Activated CD4-positive, alpha-beta T cell treated with anti-CD3 and anti-CD28 coated beads for 36 hours (primary cell): Measurements from ENCODE around the gene PSME3IP1. TPM values are rescaled to one million over a fixed set of nuclear protein-coding genes. Genes with fewer than 3 reads are reported as not detected.

Experiments used
- ATAC-seq: fragments of 200-7000 bp; cut with Tn5 transposase; one replicate; pipeline ENCODE4 v1.10.0; 2021; ENCODE audit warnings: mild to moderate bottlenecking, moderate library complexity
- CTCF ChIA-PET: fragments of 350-600 bp; sonication (Branson Sonifier 250); formaldehyde crosslinking; loops from one replicate; lab custom pipeline; 2021; ENCODE audit warnings: antibody characterized with exemption; lab: Charles Lee
- POLR2A ChIA-PET: fragments of 350-600 bp; sonication (Branson Sonifier 250); formaldehyde crosslinking; loops from one replicate; lab custom pipeline; 2021; ENCODE audit warnings: antibody characterized with exemption, inconsistent platforms; lab: Charles Lee
- DNase-seq: peaks from one replicate; pipeline ENCODE4 v3.0.0-alpha.2; 2020
- H3K27ac Mint-ChIP-seq: one replicate; pipeline ENCODE4 v1.8.0; 2021; ENCODE audit warnings: mixed read lengths
- H3K27me3 Mint-ChIP-seq: one replicate; pipeline ENCODE4 v1.8.0; 2021; ENCODE audit warnings: mixed read lengths
- H3K36me3 Mint-ChIP-seq: one replicate; pipeline ENCODE4 v1.8.0; 2021; ENCODE audit warnings: low read depth, mixed read lengths
- H3K4me1 Mint-ChIP-seq: one replicate; pipeline ENCODE4 v1.8.0; 2021; ENCODE audit warnings: mixed read lengths
- H3K4me3 Mint-ChIP-seq: one replicate; pipeline ENCODE4 v1.8.0; 2021; ENCODE audit warnings: mild to moderate bottlenecking, moderate library complexity, mixed read lengths
- H3K9me3 Mint-ChIP-seq: one replicate; pipeline ENCODE4 v1.8.0; 2021; ENCODE audit warnings: low read depth, mixed read lengths
- intact Hi-C, 2 experiments: fragments of 100-400 bp; cut with DNase I in 1 of 2; cut with micrococcal nuclease in 1 of 2; formaldehyde crosslinking; loops; one replicate each; pipeline versions ENCODE4 v1.14.2 to v1.15.1; 2022 to 2024; cut with DNase I, micrococcal nuclease
- total RNA-seq, 2 experiments: library from RNA; stranded (reverse); gene quantifications; one replicate each; pipeline ENCODE4 v1.2.3, GENCODE V29; 2021

The PSME3IP1 gene, protein sequence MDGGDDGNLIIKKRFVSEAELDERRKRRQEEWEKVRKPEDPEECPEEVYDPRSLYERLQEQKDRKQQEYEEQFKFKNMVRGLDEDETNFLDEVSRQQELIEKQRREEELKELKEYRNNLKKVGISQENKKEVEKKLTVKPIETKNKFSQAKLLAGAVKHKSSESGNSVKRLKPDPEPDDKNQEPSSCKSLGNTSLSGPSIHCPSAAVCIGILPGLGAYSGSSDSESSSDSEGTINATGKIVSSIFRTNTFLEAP
- total RNA-seq: 100 to 1,000 TPM; 111 to 156 TPM

DNA sequence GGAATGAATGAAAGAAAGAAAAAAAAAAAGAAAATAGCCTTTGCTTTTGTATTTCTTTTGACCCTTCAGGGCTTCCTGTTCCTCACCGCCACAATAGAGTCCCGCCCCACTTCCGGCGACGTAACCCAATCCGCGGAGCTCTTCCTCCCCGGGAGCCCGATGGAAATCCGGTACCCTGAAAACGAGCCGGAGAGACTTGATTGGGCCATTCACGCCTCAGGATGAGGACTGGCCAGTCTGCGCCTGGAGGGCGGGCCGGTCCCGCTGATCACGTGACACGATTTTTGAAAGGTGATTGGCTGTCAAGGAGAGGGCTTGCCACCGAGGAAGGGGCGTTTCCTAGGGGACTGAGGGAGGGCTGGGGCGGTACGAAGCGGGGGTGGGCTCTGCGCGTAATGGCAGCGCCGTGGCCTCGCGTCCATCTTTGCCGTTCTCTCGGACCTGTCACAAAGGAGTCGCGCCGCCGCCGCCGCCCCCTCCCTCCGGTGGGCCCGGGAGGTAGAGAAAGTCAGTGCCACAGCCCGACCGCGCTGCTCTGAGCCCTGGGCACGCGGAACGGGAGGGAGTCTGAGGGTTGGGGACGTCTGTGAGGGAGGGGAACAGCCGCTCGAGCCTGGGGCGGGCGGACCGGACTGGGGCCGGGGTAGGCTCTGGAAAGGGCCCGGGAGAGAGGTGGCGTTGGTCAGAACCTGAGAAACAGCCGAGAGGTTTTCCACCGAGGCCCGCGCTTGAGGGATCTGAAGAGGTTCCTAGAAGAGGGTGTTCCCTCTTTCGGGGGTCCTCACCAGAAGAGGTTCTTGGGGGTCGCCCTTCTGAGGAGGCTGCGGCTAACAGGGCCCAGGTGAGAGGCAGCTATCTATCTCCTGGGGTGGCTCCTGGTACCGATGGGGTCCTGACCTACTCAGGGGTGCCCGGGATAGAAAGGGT lies at the start of gene PSME3IP1, which contains the start of gene RSPRY1:
Gene PSME3IP1 (minus strand): TSS at position 95 of the 927 bp plus-strand sequence. CDS start 12,185 bp downstream, outside the sequence.
Gene RSPRY1 (plus strand): TSS at position 385 of the 927 bp plus-strand sequence. CDS start 18,330 bp downstream, outside the sequence.
- POLR2A ChIA-PET: interaction anchor here (0.6 to 1.0 kb wide), 13 partner anchors 12 to 563 kb away, joined by 3 to 9 read pairs (median 4); partner anchors contain the start of genes CIAPIN1, COQ9, HERPUD1 and POLR2C
- Mint-ChIP-seq H3K27me3 (no peaks in the 10 kb centered on the region), H3K4me3 (peak within 1 kb of the TSS; percentile 100), H3K4me1 (peaks cover 37% of the 10 kb centered on the region), H3K36me3 (peaks cover 10% of the 10 kb centered on the region), H3K27ac (peak within 1 kb of the TSS; percentile 97), H3K9me3 (no peaks in the 10 kb centered on the region)
- DNase-seq: peak; percentile 99
- CTCF ChIA-PET: interaction anchor here (0.5 to 2.6 kb wide), 15 partner anchors 11 to 732 kb away, joined by 3 to 12 read pairs (median 3); no protein-coding TSS in a partner anchor
- intact Hi-C loops: loop anchor here (1.0 to 10.0 kb wide), 17 partner anchors 59 to 1011 kb away; partner anchors contain the start of genes ARL2BP (in 2 of the 2), KATNB1 (in 2 of the 2), CCDC102A (in 1 of the 2) and CIAPIN1 (in 1 of the 2)
- peak; percentile 96 for ATAC-seq

DNA sequence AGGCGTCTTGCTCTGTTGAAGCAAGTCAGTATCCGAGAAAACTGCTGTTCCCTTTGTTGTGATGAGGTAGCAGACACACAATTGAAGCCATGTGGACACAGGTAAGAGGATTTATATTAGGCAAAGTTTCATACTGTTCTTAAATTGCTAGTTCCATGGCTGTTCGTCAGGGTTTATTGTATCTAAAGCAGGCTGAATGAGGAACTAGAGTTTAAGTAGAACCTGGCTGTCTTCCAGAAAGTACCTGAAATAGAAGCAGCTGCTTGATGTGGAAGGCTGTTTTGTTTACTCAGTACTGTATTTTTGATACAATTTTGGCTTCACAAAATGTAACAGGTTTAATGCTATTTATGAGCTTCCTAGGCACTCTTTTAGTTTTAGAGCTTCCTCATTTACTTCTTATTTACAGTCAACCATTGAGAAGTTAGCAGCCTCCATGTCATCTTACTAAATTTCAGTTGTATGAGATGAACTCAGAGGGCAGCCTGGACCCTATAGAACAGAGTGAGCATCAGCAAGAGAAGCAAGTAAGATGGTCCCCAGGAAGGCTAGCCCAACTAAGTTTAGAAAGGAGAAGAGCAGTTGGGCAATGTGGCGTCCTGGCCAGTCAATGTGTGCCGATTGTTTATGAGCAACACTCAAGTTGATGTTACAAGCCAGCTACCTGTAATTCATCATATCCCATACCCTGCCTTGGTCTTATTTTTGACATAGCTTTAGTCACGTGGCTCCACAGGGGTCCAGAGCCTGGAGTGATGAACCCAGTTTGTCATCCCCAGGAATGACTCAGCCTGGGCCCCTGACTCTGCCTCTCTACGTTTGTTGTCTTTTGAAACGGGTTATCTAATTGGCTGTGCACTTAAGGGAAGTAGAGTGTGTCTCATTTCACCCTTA lies 49.5 kb upstream of the PSME3IP1 start:
- POLR2A ChIA-PET: interaction anchor here (0.5 to 1.2 kb wide), 4 partner anchors 10 to 296 kb away, joined by 3 to 4 read pairs (median 3); partner anchors contain the start of gene ARL2BP
- Mint-ChIP-seq H3K36me3 (peaks cover 42% of the 10 kb centered on the region), H3K4me1 (peaks cover 12% of the 10 kb centered on the region), H3K27me3 (no peaks in the 10 kb centered on the region), H3K4me3 (no peak overlapping the region), H3K27ac (peak overlapping the region; percentile 78), H3K9me3 (no peaks in the 10 kb centered on the region)
- DNase-seq (peak; percentile 76), ATAC-seq (peak; percentile 94)
- intact Hi-C loops: no loop called here
- CTCF ChIA-PET: interaction anchor here (0.6 to 1.7 kb wide), 11 partner anchors 9 to 525 kb away, joined by 3 to 6 read pairs (median 4); partner anchors contain the start of gene ARL2BP

DNA sequence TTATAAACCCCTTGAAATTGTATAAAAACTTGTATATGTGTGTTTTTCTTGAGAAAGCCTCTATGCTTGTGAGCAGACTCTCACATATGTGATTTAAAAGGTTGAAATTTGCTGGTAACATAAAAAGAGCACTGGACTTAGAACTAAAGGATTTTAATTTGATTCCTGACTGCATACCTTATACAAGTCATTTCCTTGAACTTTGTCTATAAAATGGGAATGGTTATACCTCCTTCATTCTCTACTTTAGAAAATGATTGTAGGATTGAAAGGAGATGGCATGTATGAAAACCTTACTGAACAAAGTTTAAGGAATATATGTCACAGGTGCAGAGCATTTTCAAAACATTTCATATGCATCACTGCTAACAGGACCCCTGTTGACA lies 48.9 kb upstream of the PSME3IP1 start:
- Mint-ChIP-seq H3K27me3 (no peaks in the 10 kb centered on the region), H3K9me3 (no peaks in the 10 kb centered on the region), H3K4me1 (peaks cover 12% of the 10 kb centered on the region), H3K36me3 (peaks cover 46% of the 10 kb centered on the region), H3K4me3 (no peak overlapping the region), H3K27ac (no peak overlapping the region)
- ChIA-PET POLR2A (no interaction called here), CTCF (interaction anchor here (0.9 kb wide), 1 partner anchor 12 kb away, joined by 3 read pairs; no protein-coding TSS in a partner anchor)
- intact Hi-C loops: no loop called here
- ATAC-seq (no peak), DNase-seq (no peak)

DNA sequence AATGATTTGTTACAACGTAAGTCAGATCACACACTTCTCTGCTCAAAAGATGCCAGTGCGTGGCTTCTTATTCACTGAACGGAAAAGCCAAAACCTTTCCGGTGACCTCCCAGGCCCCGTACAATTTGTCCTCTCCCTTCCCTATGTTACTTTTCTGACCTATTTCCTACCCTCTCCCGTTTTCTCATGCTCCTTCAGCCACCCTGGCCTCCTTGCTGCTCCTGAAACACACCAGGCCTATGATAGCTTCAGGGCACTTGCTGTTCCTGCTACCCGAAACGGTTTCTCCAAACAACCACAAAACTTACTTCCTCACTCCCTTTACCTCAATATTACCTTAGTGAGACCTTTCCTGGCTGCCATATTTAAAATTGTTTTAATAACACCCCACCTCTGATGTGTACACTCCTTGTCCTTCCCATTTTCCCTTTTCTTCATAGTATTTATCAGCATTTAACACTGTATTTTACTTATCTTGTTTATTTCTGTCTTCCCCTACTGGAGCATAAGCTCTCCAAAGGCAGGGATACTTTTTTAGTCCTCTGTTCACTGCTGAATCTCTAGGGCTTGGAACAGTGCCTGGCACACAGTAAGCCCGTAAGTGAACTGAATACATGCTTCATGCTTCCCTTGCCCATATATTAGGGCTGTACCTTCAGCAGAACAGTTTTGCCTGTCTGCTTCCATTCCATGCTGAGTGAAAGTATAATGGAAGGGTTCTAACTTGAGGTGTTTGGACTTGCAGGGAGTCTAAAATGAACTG lies 48.3 kb upstream of the PSME3IP1 start:
- intact Hi-C loops: no loop called here
- no peak overlapping the region for H3K4me3 Mint-ChIP-seq
- ChIA-PET CTCF (no interaction called here), POLR2A (no interaction called here)
- H3K27ac Mint-ChIP-seq: no peak overlapping the region
- peaks cover 11% of the 10 kb centered on the region for H3K4me1 Mint-ChIP-seq
- peaks cover 45% of the 10 kb centered on the region for H3K36me3 Mint-ChIP-seq
- DNase-seq (no peak), ATAC-seq (no peak)
- no peaks in the 10 kb centered on the region for H3K27me3 Mint-ChIP-seq
- H3K9me3 Mint-ChIP-seq: no peaks in the 10 kb centered on the region

DNA sequence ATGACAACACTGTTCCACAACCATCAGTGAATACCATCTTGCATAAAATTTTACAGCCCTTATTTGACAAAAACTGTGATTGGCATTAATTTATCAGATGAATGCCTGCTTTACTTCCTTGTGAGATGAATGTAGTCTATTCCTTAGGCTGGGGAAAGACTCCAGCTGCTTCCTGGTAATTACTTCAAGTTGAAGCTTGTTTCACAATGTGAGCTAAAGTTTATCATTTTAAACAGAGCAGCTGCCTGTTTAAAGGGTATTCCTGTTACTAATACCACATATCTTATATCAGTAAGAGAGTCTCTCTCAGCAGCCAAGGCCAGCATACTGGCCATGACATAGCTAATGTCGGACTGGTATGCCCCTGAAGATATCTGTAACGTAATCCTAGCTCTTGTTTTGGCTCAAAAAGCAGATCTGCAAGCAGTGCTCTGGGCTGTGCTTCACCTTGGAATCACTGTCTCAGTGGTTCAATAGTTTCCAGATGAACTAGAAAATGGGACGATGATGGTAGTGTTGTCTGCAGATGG lies 46.0 kb upstream of the PSME3IP1 start:
- CTCF ChIA-PET: interaction anchor here (0.7 to 1.8 kb wide), 2 partner anchors 10 to 230 kb away, joined by 3 to 5 read pairs; partner anchors contain the start of gene POLR2C
- Mint-ChIP-seq H3K27ac (no peak overlapping the region), H3K36me3 (peaks cover 49% of the 10 kb centered on the region), H3K27me3 (no peaks in the 10 kb centered on the region), H3K9me3 (no peaks in the 10 kb centered on the region), H3K4me1 (peaks cover 9% of the 10 kb centered on the region), H3K4me3 (no peak overlapping the region)
- DNase-seq (no peak), ATAC-seq (no peak)
- POLR2A ChIA-PET: no interaction called here
- intact Hi-C loops: no loop called here

DNA sequence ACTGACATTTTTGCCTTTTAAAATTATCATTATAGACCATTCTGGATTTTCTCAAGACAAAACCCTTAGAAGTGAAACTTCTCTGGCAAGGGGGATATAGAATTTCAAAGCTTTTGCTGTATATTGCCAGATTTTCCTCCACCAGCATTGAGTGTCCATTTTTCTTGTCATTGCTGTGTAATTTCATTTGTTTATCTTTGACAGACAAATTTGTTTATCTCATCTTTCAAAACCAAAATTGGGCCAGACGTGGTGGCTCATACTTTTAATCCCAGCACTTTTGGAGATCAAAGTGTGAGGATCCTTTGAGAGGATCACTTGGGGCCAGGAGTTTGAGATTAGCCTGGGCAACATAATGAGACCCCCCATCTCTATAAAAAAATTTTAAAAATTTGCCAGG lies 43.2 kb upstream of the PSME3IP1 start:
- ATAC-seq: no peak
- Mint-ChIP-seq H3K36me3 (peaks cover 43% of the 10 kb centered on the region), H3K9me3 (no peaks in the 10 kb centered on the region)

DNA sequence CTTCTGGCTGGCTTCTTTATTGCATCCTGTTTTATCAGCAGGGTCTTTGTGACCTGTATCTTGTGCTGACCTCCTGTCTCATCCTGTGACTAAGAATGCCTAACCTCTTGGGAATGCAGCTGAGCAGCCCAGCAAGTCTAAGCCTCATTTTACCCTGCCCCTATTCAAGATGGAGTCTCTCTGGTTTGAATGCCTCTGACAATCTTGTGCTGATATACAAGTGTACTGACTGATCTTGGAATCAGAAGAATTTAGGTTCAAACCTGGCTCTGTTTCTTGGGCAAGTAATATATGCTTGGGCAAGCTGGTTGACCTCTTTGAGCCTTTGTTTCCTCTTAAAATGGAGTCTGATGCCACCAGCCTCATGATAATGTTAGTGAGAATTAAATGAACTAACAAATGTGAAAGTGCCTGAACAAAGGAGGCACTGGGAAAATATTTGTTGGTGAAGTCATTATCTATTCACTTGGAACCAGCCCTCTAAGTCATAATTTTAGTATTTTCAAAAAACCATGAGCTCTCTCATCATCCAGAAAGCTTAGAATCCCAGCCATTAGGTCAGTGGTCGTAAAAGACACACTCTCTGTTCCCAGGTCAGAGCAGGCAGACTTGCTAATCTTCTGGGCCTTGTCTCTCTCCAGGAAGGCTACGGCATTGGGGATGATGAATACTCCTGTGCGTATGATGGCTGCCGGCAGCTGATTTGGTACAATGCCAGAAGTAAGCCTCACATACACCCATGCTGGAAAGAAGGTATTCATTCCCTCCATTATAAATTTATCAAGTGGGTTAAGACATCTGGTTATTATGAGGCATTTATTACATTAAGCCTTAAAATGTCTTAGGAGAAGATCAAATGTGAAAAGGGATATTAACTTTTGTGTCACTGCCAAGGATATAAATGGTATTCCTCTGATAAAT lies 41.1 kb upstream of the PSME3IP1 start:
- DNase-seq (no peak), ATAC-seq (no peak)
- intact Hi-C loops: no loop called here
- peaks cover 48% of the 10 kb centered on the region for H3K36me3 Mint-ChIP-seq
- no peak overlapping the region for H3K4me3 Mint-ChIP-seq
- no peaks in the 10 kb centered on the region for H3K4me1 Mint-ChIP-seq
- no peaks in the 10 kb centered on the region for H3K9me3 Mint-ChIP-seq
- ChIA-PET POLR2A (no interaction called here), CTCF (interaction anchor here (0.8 to 1.4 kb wide), 3 partner anchors 15 to 192 kb away, joined by 3 to 4 read pairs (median 3); no protein-coding TSS in a partner anchor)
- no peaks in the 10 kb centered on the region for H3K27me3 Mint-ChIP-seq
- H3K27ac Mint-ChIP-seq: no peak overlapping the region

More for the DNA sequence above, 43.2 kb upstream of the PSME3IP1 start:
- H3K27ac Mint-ChIP-seq: no peak overlapping the region
- DNase-seq: no peak
- H3K27me3 Mint-ChIP-seq: no peaks in the 10 kb centered on the region
- ChIA-PET POLR2A (no interaction called here), CTCF (interaction anchor here (1.5 kb wide), 1 partner anchor 16 kb away, joined by 4 read pairs; no protein-coding TSS in a partner anchor)
- intact Hi-C loops: no loop called here
- no peak overlapping the region for H3K4me3 Mint-ChIP-seq
- H3K4me1 Mint-ChIP-seq: no peaks in the 10 kb centered on the region

DNA sequence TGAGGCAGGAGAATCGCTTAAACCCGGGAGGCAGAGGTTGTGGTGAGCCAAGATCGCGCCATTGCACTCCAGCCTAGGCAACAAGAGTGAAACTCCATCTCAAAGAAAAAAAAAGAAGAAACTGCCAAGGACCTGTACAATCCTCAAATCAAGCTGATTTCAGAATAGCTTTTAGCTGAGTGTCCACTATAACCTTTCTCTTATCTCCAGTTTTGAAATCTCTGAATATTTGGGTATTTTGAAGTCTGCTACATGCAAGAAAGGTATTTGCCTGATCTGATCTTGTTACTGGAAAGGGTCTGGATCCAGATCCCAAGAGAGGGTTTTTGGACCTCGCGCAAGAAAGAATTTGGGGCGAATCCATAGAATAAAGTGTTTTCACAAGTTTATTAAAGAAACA lies 40.1 kb upstream of the PSME3IP1 start:
- DNase-seq: no peak
- CTCF ChIA-PET: interaction anchor here (1.4 kb wide), 1 partner anchor 15 kb away, joined by 3 read pairs; no protein-coding TSS in a partner anchor
- Mint-ChIP-seq H3K4me3 (no peak overlapping the region), H3K27me3 (no peaks in the 10 kb centered on the region), H3K36me3 (peaks cover 52% of the 10 kb centered on the region), H3K9me3 (no peaks in the 10 kb centered on the region), H3K4me1 (no peaks in the 10 kb centered on the region), H3K27ac (no peak overlapping the region)
- ATAC-seq: no peak
- POLR2A ChIA-PET: interaction anchor here (0.7 kb wide), 1 partner anchor 59 kb away, joined by 3 read pairs; no protein-coding TSS in a partner anchor
- intact Hi-C loops: no loop called here
